GM18951 (cell line): Measurements from ENCODE around the gene KANSL1.

ENCODE experiments used
- POLR2A ChIP-seq: IDR thresholded peaks from 4 replicates; pipeline ENCODE4 v1.6.1; 2011; ENCODE audit warnings: mild to moderate bottlenecking; ENCODE audit not compliant: insufficient read length, insufficient read depth; ENCODE audit errors: extremely low read depth
- in situ Hi-C: fragments of 300-500 bp; cut with MboI; formaldehyde crosslinking; loops from one replicate; pipeline ENCODE4 v1.12.0; 2022; ENCODE audit warnings: low sequenced_read_pairs, mixed read lengths, inconsistent platforms; ENCODE audit not compliant: unreplicated experiment

KANSL1 gene

GRCh38 chr17:46135126-46135812 is 58.0 kb downstream of the KANSL1 start:
- in situ Hi-C loops, result no loop called here
- no peak for TF ChIP-seq POLR2A

GRCh38 chr17:46129302-46129701 is 63.9 kb downstream of the KANSL1 start:
- TF ChIP-seq POLR2A, result no peak
- in situ Hi-C loops, result no loop called here

GRCh38 chr17:46128453-46128852 is 64.8 kb downstream of the KANSL1 start:
- no peak for TF ChIP-seq POLR2A
- in situ Hi-C loops, result no loop called here

GRCh38 chr17:46127524-46127923 is 65.7 kb downstream of the KANSL1 start:
- TF ChIP-seq POLR2A, result no peak
- in situ Hi-C loops, result no loop called here

GRCh38 chr17:46126840-46127239 is 66.4 kb downstream of the KANSL1 start:
- in situ Hi-C loops, result no loop called here
- TF ChIP-seq POLR2A, result no peak

- TF ChIP-seq POLR2A, result no peak
- in situ Hi-C loops, result no loop called here
Measured at GRCh38 chr17:46125831-46126230, 67.4 kb downstream of the KANSL1 start.

GRCh38 chr17:46124695-46125592 is 68.3 kb downstream of the KANSL1 start:
- no peak for TF ChIP-seq POLR2A
- in situ Hi-C loops, result no loop called here

GRCh38 chr17:46123607-46124006 is 69.6 kb downstream of the KANSL1 start:
- TF ChIP-seq POLR2A, result no peak
- in situ Hi-C loops, result no loop called here

GRCh38 chr17:46122486-46122871 is 70.8 kb downstream of the KANSL1 start:
- TF ChIP-seq POLR2A, result no peak
- in situ Hi-C loops, result no loop called here

GRCh38 chr17:46121841-46122485 is 71.3 kb downstream of the KANSL1 start:
- TF ChIP-seq POLR2A, result no peak
- in situ Hi-C loops, result no loop called here

- in situ Hi-C loops, result no loop called here
Measured at GRCh38 chr17:46121165-46121764, 72.0 kb downstream of the KANSL1 start.

GRCh38 chr17:46120537-46120936 is 72.7 kb downstream of the KANSL1 start:
- no peak for TF ChIP-seq POLR2A
- in situ Hi-C loops, result no loop called here

More at GRCh38 chr17:46121165-46121764, 72.0 kb downstream of the KANSL1 start:
- TF ChIP-seq POLR2A, result no peak

- no peak for TF ChIP-seq POLR2A
- in situ Hi-C loops, result no loop called here
Measured at GRCh38 chr17:46120078-46120477, 73.2 kb downstream of the KANSL1 start.
